ENCODE measurements around the gene TCEA3.

GRCh38 chr1:23395154-23395724 lies 29.3 kb downstream of the TCEA3 start:
- no peak for TF ChIP-seq CTCF (IDR thresholded peaks at IDR 0.05)
- TF ChIP-seq POLR2A (IDR thresholded peaks at IDR 0.05) = no peak

Measured in testis (tissue), 2 donors.